GM21381 (cell line): ENCODE measurements around the gene PPARG.
"Not testable (repeated sequence)": the region's sequence is repeated elsewhere in the genome, so short reads cannot be mapped to it uniquely, and the experiment has no call there.

Source experiments
- ATAC-seq: cut with Tn5 transposase; IDR thresholded peaks from one replicate; pipeline ENCODE4 v1.9.1; 2021; ENCODE audit warnings: mild to moderate bottlenecking, moderate library complexity; ENCODE audit not compliant: unreplicated experiment

PPARG gene

DNA sequence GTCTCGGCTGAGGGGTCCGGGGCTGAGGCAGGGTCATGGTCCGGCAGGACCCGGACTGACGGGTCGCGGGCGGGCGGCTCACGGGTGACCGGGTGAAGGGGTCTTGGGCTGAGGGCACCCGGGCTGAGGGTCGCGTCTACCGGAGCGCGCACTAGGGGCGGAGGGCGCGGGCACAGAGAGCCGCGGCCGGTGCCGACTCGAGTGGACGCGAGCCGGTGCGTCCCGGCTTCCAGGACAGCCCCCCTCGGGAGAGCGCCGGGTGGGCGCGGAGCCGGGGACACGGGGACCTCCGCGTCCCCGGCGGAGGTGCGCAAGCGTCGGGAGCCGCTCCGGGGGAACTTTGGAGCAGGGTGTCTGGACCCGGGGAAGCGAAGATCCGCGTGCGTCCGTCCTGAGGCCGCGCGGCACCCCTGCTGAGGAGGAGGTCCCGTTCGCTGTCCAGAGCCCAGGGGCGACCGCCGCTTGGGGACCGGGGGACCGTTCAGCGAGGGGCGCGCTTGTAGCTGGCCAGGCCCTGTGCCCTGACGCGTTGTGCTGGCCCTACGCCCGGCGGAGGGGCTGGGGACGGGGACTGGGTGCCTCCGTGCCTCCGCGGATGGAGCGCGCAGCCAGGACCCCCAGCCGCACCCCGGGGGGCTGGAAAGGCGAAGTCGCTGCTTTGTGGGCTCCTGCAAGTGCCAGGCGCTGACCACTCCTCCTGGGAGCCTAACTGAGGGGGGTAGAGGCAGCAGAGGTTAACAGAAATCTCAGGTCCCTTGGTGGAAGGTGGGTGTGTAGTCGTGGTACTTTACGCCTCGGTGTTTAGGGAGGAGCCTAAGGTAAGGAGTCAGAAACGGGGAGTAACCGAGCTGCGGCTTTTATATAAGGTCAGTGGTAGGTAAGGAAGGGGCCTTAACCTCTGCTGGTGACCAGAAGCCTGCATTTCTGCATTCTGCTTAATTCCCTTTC is at the start of gene PPARG:
Gene PPARG (plus strand): TSS at position 889 of the 948 bp plus-strand sequence. CDS start 90,642 bp downstream, outside the sequence.
- no peak for ATAC-seq

DNA sequence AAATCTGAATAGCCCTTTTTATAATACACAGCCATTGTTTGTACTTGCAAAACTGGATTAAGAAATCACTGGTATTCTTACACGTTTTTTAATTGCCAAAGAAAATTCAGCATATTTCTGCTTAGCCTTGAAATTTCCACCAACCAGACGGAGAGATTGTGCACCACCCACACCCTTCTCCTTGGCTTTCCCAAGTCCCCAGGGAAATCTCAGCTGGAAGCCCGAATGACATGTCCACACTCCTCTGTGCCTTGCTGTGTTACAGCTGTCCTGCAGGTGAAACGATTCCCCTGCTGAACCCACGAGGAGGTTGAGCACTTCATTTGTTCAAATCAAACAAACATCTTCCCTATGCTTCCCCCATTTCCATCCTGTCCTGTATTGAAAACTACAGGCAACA is 49.6 kb upstream of the PPARG start:
- no peak for ATAC-seq

DNA sequence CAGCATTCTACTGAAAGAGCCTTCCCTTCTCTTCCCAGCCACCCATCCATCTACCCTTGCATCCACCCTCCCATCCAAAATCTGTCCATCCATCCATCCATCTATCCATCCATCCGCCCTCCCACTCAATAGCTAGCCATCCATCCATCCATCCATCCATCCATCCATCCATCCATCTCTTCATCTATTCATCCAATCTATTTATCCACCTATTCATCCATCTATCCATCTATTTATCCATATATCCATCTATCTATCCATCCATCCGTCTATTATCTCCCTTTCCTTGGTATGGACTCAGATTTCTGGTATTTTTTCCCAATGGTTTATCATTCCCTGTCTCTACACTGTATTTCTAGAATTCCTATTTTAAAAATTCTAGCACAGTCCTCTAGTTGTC is 46.1 kb upstream of the PPARG start:
- ATAC-seq, result no peak

DNA sequence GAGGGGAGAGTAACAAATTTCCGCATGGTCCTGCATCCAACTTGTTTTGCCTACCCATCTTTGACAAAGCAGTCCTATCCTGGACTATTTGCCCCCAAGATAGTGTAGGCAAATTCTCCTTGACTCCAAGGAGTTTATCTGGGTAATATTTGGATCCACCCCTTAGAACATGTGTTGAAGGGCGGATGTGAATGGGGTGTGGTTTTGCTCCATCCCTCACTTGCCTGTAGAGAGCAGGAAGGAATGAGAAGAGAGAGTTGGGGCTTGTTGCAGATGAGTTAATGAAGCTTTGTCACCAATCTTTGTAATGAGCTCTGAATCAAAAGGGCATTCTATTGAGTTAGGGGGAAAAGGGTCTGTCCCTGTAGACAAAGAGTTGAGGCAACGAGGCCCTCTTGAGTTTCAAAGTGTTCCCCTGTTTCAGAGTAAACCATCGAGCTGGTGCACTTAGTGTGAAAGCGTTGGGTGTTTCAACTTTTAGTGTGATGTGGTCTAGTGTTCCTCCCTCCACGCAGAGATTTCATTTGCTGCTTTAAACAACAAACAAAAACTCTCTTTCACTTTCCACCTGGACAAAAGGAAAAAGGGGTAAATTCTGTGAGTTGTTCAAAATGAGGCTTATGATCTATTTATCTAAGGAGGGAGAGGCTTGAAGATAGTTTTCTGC is 42.2 kb upstream of the PPARG start:
- no peak for ATAC-seq

DNA sequence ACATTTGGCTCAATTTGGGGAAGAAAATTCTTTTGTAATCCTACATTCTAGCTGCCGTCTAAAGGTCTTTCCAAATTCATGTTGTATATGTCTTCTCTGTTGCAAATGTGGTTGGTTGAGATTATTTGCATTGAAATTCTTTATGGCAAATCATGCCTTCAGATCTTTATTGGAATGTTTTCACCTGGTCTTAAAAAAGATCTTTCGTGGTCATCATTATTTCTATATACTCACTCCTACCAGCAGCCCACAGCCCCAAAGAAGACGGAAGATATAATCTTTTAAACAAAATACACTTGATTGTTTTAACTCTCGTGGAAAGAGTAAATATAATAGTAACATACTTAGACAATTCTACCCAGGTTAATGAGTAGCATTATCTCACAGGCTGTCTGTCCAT is 41.5 kb upstream of the PPARG start:
- ATAC-seq, result no peak

DNA sequence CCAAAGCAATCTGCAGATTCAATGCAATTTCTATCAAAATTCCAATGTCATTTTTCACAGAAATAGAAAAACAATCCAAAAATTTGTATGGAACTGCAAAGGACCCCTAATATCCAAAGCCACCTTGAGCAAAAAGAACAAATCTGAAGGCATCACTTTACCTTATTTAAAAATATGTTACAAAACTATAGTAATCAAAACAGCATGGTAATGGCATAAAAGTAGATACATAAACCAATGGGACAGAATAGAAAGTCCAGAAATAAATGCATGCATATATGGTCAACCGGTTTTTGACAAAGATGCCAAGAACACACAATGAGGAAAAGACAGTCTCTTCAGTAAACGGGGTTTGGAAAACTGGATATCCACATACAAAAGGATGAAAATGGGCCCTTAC is 39.4 kb upstream of the PPARG start:
- ATAC-seq, result no peak

DNA sequence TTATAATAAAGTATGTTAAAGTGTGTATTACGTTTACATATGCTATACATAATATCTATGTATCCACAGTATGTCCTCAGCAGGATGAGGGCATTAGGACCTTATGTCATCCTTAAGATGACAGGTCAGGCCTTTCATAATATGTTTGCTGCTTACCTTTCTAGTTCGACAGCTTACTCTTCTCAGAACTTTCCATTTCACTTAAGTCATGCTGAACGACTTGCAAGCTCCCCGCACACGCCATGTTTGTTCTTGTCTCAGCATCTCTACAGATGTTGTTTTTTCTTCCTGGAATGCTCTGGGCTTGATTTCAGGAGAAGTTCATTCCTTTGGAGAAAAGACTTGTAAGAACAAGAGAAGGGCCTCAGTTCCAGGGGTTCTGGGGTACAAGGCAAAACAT is 36.0 kb upstream of the PPARG start:
- ATAC-seq, result no peak

DNA sequence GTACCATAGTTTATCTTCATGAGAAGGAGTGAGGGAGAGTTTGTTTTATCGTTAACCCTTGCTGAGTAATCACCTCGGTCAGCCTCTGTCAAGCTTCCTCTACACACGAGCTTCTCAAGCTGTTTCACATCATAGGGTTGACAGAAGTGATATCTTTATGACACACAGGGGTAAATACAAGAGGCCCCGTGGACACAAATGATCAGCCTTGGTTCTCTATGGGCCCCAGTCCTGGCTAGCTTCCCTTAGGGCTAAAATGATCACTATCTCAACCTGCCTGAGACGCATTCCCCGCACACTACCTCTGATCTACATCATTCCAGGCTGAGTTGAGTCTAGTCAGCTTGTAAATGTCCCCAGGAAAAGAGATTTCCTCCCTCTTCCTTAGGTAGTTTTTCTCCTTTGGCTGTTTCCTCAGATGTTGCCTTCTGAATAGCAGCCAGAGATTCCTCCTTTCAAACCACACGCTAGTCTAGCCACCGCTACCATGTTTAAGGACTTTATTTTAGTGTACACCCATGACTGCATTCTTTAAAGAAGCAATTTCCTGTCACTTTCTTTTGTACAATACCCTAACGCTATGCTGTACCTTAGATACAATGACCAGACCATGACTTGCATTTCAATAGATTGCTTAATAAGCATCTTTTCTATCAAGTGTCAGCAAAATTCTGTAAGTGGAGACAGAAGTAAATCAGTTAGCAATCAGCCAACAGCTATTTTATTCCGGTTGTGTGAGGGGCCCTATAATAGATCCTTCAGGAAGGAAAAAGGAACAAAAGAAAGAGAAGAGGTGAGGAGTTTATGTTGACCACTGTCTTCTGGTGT is 35.1 kb upstream of the PPARG start:
- no peak for ATAC-seq

DNA sequence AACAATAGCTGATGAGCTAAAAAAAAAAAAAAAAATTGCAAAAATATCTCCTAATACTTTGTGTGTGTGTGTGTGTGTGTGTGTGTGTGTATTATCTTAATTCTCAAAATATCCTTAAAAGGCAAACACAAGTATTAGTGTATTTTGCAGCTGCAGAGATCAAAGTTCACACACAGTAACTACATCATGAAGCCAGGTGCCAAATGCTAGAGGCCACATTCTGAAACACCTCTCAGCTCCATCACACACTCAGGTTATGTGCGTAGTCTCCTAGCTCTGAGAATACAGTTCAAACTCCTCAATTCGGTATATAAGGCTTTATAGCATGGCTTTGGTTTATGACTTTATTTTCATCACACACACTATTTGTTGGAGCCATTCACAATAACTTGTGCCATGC is 33.5 kb upstream of the PPARG start:
- ATAC-seq, result no peak

DNA sequence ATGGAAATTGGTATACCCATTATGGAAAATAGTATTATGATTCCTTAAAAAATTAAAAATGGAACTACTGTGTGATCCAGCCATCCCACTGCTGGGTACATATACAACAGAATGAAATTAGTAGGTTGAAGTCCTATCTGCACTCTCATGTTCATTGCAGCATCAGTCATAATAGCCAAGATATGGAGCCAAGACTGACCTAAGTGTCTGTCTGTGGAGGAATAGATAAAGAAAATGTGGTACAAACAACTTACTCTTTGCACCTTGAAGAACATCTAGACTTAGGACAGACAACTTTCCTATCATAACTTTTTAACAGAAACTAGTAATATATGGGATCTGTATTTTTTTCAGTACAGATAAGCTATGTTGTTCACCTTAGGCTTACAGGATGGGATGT is 30.0 kb upstream of the PPARG start:
- ATAC-seq, result no peak

DNA sequence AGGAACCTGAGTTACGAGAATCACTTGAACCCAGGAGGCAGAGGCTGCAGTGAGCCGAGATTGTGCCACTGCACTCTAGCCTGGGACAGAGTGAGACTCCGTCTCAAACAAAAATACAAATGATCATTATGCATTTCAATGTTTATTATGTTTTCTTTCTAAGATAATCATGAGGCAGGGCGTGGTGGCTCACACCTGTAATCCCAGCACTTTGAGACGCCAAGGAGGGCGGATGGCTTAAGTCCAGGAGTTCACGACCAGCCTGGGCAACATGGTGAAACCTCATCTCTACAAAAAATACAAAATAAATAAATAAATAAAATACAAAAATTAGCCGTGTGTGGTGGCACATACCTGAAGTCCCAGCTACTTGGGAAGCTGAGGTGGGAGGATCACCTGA is 26.7 kb upstream of the PPARG start:
- ATAC-seq, result not testable (repeated sequence)

DNA sequence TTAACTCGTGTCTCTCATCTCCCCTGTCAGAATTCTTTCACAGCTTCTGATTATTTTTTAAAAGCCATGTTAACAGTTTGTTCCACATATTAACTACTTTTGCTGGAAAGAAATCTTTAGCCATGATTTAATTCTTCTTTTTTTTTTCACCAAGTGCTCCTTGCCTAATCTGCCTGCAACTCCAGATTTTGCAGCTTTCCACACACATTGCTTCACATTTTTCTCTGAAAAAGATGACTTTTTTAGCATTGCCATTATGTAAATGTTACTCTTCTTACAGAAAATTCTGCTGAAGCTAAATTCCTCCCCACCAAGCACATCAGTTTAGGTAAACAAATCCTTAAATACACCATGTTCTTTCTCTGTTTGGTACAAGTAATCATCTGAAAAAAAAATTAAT is 23.4 kb upstream of the PPARG start:
- ATAC-seq, result no peak

DNA sequence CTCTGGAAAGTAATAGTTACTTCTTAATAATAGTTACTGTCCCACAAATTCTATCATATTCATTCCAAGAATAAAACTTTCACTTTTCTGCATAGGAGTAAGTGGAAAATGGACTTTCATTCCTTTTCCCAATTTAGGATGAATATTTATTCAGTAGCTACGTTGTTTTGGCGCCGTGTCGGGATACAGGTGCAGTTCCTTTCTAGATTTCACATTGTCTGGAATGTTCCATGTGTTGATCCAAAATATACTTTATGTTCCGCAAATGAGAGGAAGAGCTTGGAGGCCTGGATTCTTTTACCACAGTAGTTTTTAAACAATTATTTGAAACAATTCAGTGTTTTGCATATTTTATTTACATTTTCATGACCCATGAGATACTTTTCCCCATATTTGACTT is 22.8 kb upstream of the PPARG start:
- no peak for ATAC-seq

DNA sequence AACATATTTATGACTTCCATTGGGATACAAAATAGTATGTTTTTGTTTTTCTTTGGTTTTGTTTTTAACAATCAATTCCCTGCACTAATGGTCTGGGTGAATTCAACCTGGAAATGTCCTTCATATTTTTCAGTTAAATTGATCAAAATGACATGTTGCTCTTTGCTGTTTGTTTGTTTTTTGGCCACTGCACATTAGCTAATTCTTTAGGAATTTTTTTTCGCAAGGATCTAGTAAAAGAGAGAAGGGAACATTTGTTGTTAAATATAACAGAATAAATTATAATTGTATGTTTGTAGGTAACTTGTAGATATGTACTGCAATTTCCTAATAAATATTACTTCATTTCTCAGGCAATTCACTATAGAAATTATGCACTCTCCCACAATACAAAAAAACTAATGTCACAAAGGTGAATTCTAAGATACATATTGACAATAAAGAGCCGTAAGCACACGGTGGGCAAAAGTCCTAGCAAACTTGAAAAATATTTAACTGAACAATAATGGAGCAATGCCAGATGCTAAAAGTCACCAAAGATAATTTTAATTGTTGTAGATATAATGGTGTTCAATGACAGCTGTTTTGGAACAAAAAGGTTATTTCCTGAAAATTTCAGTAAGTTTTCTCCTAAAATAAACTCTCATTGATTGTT is 21.4 kb upstream of the PPARG start:
- no peak for ATAC-seq

DNA sequence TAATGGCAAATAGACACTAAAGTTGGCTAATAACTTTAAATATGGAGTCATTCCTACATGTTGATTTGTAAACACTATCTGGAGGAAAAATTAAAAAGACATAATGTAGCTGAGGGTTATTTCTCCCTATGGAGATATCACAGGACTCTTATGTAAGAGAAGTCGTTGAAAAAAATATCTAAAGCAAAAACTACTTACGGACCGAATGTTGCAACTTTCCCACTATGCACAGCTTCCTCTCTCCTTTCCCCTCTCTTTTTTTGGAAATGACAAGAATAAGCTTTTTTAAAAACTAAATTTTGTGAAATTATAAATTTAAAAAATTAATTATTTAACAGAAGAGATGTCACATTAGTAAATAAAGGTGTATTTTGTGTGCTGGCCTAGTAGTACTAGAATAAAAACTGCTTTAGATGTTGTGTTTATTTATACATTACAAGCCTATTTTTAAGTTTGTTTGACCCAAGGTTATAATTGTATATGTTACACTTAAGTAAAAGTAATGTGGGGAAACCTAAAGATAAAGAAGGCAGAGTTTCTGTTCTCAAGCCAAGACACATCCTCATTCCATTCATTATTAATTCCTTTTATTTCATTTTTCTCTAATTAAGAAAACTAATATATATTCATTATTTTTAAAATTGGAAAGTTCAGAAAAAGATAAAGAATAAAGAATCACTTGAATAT is 20.7 kb upstream of the PPARG start:
- no peak for ATAC-seq

DNA sequence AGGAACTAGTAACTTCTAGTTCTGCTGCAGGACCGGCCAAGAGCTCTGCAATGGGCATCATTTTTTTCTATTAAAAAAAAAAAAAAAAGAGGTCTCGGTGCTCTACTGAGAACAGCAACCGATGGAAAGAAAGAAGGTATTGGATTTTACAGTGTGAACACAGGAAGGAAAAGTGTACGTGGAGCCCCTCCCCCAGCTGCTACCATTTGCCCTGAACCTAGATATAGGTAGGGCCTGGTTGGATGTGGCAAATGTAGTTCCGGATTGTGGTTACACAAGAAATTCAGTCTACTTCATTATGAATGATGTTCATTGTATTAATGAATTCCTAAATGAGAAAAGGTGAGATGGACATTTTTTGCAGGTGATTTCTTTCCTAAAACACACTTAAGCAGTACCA is 17.9 kb upstream of the PPARG start:
- ATAC-seq, result no peak

DNA sequence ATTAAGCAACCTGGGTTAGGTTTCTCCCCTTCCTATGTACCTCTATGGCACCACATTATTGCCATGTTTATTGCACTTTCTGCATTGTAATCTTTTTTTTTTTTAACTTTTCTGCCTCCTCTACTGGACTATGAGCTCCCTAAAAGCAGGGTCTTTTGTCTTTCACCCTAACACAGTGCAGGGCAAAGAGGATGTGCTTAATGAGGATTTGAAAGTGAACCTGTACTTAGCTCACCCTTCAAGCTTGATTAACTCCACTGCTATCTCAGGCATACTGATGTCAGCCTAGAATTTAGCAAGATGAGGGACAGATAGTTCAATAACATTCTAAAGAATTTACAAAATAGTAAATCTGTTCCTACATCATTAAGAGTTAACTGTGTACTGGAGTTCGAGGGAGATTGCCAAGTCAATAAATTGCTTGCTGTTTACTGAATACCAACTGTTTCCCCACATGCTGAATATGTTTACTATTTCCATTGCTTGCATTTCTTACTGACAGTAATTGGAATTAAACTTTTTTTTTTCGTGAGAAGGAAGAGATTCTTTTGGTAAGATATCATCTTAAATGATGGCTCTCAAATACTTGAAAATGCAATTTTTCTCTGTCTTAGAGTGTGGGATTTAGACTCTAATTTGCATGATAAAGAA is 15.7 kb upstream of the PPARG start:
- ATAC-seq, result peak; percentile 79

DNA sequence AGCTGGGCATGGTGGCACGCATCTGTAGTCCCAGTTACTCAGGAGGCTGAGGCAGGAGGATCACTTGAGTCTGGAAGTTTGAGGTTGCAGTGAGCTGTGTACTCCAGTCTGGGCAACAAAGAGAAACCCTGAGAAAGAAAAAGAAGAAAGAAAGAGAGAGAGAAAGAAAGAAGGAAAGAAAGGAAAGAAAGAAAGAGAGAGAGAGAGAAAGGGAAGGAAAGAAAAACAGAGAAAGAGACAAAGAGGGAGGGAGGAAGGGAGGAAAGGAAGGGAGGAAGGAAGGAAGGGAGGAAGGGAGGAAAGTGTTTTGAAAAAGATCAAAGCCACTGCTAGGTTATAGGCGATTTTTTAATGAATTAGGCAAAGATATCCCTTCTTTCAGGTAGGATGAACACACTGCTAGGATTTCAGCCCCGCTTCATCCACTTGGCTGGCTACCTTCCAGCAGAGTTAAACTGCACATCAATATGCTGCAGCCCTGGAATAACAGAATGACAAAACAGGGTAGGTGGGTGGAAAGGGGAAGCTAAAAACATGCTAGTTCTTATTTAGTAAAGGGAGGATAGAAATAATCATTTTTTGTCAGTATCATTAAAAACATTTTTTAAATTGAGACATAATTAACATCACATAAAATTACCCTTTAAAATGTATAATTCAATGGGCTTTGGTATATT is 12.8 kb upstream of the PPARG start:
- ATAC-seq, result no peak

DNA sequence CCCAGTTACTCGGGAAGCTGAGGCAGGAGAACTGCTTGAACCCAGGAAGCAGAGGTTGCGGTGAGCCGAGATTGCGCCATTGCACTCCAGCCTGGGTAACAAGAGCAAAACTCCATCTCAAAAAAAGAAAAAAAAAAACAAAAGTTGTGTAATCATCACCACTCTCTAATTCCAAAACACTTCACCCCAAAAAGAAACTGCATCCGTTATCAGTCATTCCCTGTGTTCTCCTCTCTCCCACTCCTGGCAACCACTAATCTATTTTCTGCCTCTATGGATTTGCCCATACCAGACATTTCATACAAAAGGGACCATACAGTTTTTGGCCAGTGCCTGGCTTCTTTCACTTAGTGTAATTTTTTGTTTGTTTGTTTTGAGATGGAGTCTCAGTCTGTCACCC is 12.0 kb upstream of the PPARG start:
- not testable (repeated sequence) for ATAC-seq
